Chondrocyte (in vitro differentiated cells): ENCODE results near the gene ATP1A1. TPM values are rescaled to one million over a fixed set of nuclear protein-coding genes. Genes with fewer than 3 reads are reported as not detected.

Experiments
- DNase-seq: peaks from one replicate; pipeline ENCODE4 v3.0.0; 2021; ENCODE audit warnings: mixed read lengths, low spot score
- H3K27ac Mint-ChIP-seq: one replicate; pipeline ENCODE4 v1.8.0; 2021; ENCODE audit warnings: mild to moderate bottlenecking, moderate library complexity, mixed read lengths; ENCODE audit not compliant: unreplicated experiment
- H3K27me3 Mint-ChIP-seq: 2 replicates; pipeline ENCODE4 v1.8.0; 2021; ENCODE audit warnings: low read depth, mixed read lengths
- H3K36me3 Mint-ChIP-seq: 2 replicates; pipeline ENCODE4 v1.8.0; 2021; ENCODE audit warnings: low read depth, mixed read lengths
- H3K4me1 Mint-ChIP-seq: 2 replicates; pipeline ENCODE4 v1.8.0; 2021; ENCODE audit warnings: low read depth, mild to moderate bottlenecking, mixed read lengths
- H3K4me3 Mint-ChIP-seq: one replicate; pipeline ENCODE4 v1.8.0; 2021; ENCODE audit warnings: mild to moderate bottlenecking, moderate library complexity, mixed read lengths; ENCODE audit not compliant: unreplicated experiment
- H3K9me3 Mint-ChIP-seq: 2 replicates; pipeline ENCODE4 v1.8.0; 2021; ENCODE audit warnings: low read depth, mixed read lengths
- total RNA-seq: library from RNA; stranded (reverse); gene quantifications from 3 replicates; pipeline ENCODE4 v1.2.1, GENCODE V29; 2021
- TF ChIP-seq, protein P1 (sequence below): fragments of 200-600 bp; sonication (generic); IDR thresholded peaks from 2 replicates; pipeline ENCODE4 v1.5.0; 2021; ENCODE audit warnings: antibody characterized with exemption, mild to moderate bottlenecking, moderate library complexity

The ATP1A1 gene
- total RNA-seq, 1 donor from 2014 or later = 188 TPM

GRCh38 chr1:116449578-116449977 is 76.5 kb downstream of the ATP1A1 start:
- TF ChIP-seq, protein P1, sequence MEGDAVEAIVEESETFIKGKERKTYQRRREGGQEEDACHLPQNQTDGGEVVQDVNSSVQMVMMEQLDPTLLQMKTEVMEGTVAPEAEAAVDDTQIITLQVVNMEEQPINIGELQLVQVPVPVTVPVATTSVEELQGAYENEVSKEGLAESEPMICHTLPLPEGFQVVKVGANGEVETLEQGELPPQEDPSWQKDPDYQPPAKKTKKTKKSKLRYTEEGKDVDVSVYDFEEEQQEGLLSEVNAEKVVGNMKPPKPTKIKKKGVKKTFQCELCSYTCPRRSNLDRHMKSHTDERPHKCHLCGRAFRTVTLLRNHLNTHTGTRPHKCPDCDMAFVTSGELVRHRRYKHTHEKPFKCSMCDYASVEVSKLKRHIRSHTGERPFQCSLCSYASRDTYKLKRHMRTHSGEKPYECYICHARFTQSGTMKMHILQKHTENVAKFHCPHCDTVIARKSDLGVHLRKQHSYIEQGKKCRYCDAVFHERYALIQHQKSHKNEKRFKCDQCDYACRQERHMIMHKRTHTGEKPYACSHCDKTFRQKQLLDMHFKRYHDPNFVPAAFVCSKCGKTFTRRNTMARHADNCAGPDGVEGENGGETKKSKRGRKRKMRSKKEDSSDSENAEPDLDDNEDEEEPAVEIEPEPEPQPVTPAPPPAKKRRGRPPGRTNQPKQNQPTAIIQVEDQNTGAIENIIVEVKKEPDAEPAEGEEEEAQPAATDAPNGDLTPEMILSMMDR = no peak
- DNase-seq = no peak
- Mint-ChIP-seq H3K9me3 (no peaks in the 10 kb centered on the region), H3K27ac (no peak overlapping the region), H3K4me1 (peaks cover 29% of the 10 kb centered on the region), H3K36me3 (no peaks in the 10 kb centered on the region), H3K4me3 (no peak overlapping the region), H3K27me3 (peaks cover 2% of the 10 kb centered on the region)

GRCh38 chr1:116451702-116452101 is 78.7 kb downstream of the ATP1A1 start:
- no peaks in the 10 kb centered on the region for H3K9me3 Mint-ChIP-seq
- no peak overlapping the region for H3K27ac Mint-ChIP-seq
- H3K4me3 Mint-ChIP-seq = no peak overlapping the region
- no peaks in the 10 kb centered on the region for H3K36me3 Mint-ChIP-seq
- TF ChIP-seq, protein P1 = no peak
- H3K27me3 Mint-ChIP-seq = peaks cover 2% of the 10 kb centered on the region
- peaks cover 29% of the 10 kb centered on the region for H3K4me1 Mint-ChIP-seq
- no peak for DNase-seq

GRCh38 chr1:116453481-116453880 is 80.4 kb downstream of the ATP1A1 start:
- Mint-ChIP-seq H3K4me3 (no peak overlapping the region), H3K4me1 (peaks cover 26% of the 10 kb centered on the region), H3K27me3 (peaks cover 2% of the 10 kb centered on the region), H3K27ac (no peak overlapping the region), H3K36me3 (no peaks in the 10 kb centered on the region), H3K9me3 (no peaks in the 10 kb centered on the region)
- no peak for DNase-seq
- TF ChIP-seq, protein P1 = no peak

DNA sequence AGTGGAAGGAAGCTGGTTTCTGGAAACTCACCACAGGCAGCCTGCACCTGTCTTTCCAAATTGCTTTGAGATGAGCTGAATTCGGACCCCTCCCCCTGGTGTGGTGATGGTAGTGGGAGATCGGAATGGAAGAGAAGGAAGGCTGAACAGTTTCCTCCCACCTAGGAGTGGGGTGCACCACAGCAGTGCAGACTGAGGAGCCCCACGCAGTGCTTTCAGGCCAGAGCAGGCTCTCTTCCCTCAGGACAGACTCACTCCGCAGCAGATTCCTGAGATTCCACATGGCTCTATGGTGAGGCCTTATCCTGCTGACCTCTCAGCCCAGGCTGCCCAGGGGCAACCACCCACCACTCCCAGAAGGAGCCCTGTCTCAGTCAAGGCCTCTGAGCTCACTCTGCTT is 80.9 kb downstream of the ATP1A1 start:
- no peaks in the 10 kb centered on the region for H3K9me3 Mint-ChIP-seq
- no peak overlapping the region for H3K4me3 Mint-ChIP-seq
- TF ChIP-seq, protein P1 = no peak
- H3K27me3 Mint-ChIP-seq = peaks cover 2% of the 10 kb centered on the region
- H3K27ac Mint-ChIP-seq = no peak overlapping the region
- DNase-seq = no peak
- no peaks in the 10 kb centered on the region for H3K36me3 Mint-ChIP-seq
- peaks cover 22% of the 10 kb centered on the region for H3K4me1 Mint-ChIP-seq

Other genes with a start within 250 kb of the ATP1A1 start
- gene CD58, start 197.8 kb downstream of the ATP1A1 start, total RNA-seq = 15.1 to 20.4 TPM (median 19.6 TPM) in 3 replicates